Esophagus squamous epithelium (tissue), 4 donors: ENCODE results near the gene NPM3.

Source experiments
- CTCF ChIP-seq, 6 experiments: fragments of 450-650 bp in 4 of 6; fragments of 200-600 bp in 2 of 6; sonication (generic) in 2 of 6; IDR thresholded peaks; one replicate each; pipeline ENCODE4 v1.5.1; 2016 to 2019; ENCODE audit warnings: antibody characterized with exemption in 6 of 6, mild to moderate bottlenecking in 4 of 6, moderate library complexity in 4 of 6
- POLR2A ChIP-seq, 4 donors: fragments of 450-650 bp; IDR thresholded peaks; one replicate each; pipeline ENCODE4 v1.6.1; 2017; ENCODE audit warnings: antibody characterized with exemption in 4 of 4, mild to moderate bottlenecking in 4 of 4, moderate library complexity in 3 of 4

DNA sequence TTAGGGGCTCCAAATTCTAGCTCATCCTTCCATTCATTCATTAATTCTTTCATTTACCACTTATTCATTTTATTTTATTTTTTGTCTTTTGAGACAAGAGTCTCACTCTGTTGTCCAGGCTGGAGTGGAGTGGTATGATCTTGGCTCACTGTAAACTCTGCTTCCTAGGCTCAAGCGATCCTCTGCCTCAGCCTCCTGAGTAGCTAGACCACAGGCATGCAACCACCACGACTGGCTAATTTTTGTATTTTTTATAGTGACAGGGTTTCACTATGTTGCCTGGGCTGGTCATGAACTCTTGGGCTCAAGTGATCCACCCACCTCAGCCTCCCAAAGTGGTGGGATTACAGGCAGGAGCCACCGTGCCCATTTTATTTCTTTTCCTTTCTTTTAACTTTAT lies 39.0 kb downstream of the NPM3 start:
- TF ChIP-seq CTCF (IDR thresholded peaks at IDR 0.05) (no peak), POLR2A (IDR thresholded peaks at IDR 0.05) (no peak)
